Measurements from ENCODE around the gene RIPK4. TPM values are rescaled to one million over a fixed set of nuclear protein-coding genes. Genes with fewer than 3 reads are reported as not detected.

RIPK4 gene
- total RNA-seq, 5 donors from 2014 or later (not counting 1 experiment from before 2014, with no cell fraction given), result 0.30 to 2.1 (median 0.63) TPM

- no peaks in the 10 kb centered on the region for H3K4me1 Mint-ChIP-seq
- Histone ChIP-seq H3K27ac (ENCODE audit: low read length) (no peak overlapping the region), H3K36me3 (ENCODE audit: control insufficient read depth in 2 of 2, extremely low read depth in 1 of 2, insufficient read depth in 1 of 2, low read length in 1 of 2) (peaks cover 0 to 4% of the 10 kb centered on the region in 2 donors), H3K9me3 (no peaks in the 10 kb centered on the region), H3K27me3 (replicated peaks in 1 of 2; ENCODE audit: control insufficient read depth in 2 of 2, extremely low read depth in 1 of 2, insufficient read depth in 2 of 2, low read length in 1 of 2) (peaks cover 0 to 18% of the 10 kb centered on the region in 2 experiments), H3K4me3 (ENCODE audit: control insufficient read depth in 1 of 2, extremely low read depth in 1 of 2, low read length in 1 of 2) (no peak overlapping the region), H3K4me1 (ENCODE audit: control insufficient read depth in 1 of 2, extremely low read depth in 1 of 2, insufficient read depth in 2 of 2, low read length in 2 of 2) (no peaks in the 10 kb centered on the region)
- H3K9me3 Mint-ChIP-seq, result no peaks in the 10 kb centered on the region
- ATAC-seq (replicated peaks in 1 of 4), result no peak
- WGBS (ENCODE audit: insufficient coverage), result 69% methylated on average over 11 of the region's 12 CpGs
- H3K36me3 Mint-ChIP-seq, result no peaks in the 10 kb centered on the region
- H3K27ac Mint-ChIP-seq, result no peak overlapping the region
- ChIA-PET POLR2A (no interaction called here), CTCF (no interaction called here)
- H3K4me3 Mint-ChIP-seq, result no peak overlapping the region
- H3K27me3 Mint-ChIP-seq, result no peaks in the 10 kb centered on the region
- DNase-seq, result no peak
Measured at GRCh38 chr21:41751611-41752011, 15.2 kb downstream of the RIPK4 start.

DNA sequence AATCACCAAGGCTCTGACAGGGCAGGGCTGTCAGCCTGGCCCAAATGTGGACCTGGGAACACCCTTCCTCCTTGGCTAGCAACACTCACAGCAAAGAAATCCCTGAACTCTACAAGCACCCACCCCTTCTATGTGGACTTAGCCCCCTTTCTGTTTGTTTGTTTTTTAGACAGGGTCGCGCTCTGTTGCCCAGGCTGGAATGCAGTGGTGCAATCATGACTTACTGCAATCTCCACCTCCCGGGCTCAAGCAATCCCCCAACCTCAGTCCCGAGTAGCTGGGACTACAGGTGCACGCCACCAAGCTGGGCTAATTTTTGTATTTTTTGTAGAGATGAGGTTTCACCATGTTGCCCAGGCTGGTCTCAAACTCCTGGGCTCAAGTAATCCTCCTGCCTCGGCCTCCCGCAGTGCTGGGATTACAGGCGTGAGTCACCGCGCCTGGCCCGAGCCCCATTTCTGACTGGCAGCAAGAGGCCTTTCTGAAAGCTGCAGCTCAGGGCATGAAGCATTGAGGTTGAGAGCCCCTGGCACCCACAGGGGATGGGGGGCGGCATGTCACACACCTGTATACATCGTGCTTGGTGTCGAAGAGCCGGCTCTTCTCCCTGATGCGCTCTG lies 16.2 kb downstream of the RIPK4 start:
- ChIA-PET CTCF (no interaction called here), POLR2A (no interaction called here)
- H3K4me1 Mint-ChIP-seq, result no peaks in the 10 kb centered on the region
- ATAC-seq (replicated peaks in 1 of 4) (no peak), DNase-seq (no peak)
- H3K9me3 Mint-ChIP-seq, result no peaks in the 10 kb centered on the region
- H3K36me3 Mint-ChIP-seq, result no peaks in the 10 kb centered on the region
- H3K27me3 ChIP-seq (replicated peaks in 1 of 2; ENCODE audit: control insufficient read depth in 2 of 2, extremely low read depth in 1 of 2, insufficient read depth in 2 of 2, low read length in 1 of 2), result peaks cover 0 to 18% of the 10 kb centered on the region in 2 experiments
- no peaks in the 10 kb centered on the region for H3K9me3 ChIP-seq
- no peaks in the 10 kb centered on the region for H3K4me1 ChIP-seq (ENCODE audit: control insufficient read depth in 1 of 2, extremely low read depth in 1 of 2, insufficient read depth in 2 of 2, low read length in 2 of 2)
- WGBS (ENCODE audit: insufficient coverage), result 92% methylated on average over 11 of the region's 16 CpGs
- H3K4me3 ChIP-seq (ENCODE audit: control insufficient read depth in 1 of 2, extremely low read depth in 1 of 2, low read length in 1 of 2), result no peak overlapping the region
- H3K27me3 Mint-ChIP-seq, result no peaks in the 10 kb centered on the region
- H3K4me3 Mint-ChIP-seq, result no peak overlapping the region
- H3K36me3 ChIP-seq (ENCODE audit: control insufficient read depth in 2 of 2, extremely low read depth in 1 of 2, insufficient read depth in 1 of 2, low read length in 1 of 2), result peaks cover 0 to 4% of the 10 kb centered on the region in 2 donors
- no peak overlapping the region for H3K27ac ChIP-seq (ENCODE audit: low read length)
- H3K27ac Mint-ChIP-seq, result no peak overlapping the region

- Mint-ChIP-seq H3K27ac (no peak overlapping the region), H3K4me1 (no peaks in the 10 kb centered on the region), H3K9me3 (no peaks in the 10 kb centered on the region), H3K4me3 (no peak overlapping the region), H3K27me3 (no peaks in the 10 kb centered on the region), H3K36me3 (no peaks in the 10 kb centered on the region)
- CTCF ChIA-PET, result no interaction called here
- Histone ChIP-seq H3K4me1 (ENCODE audit: control insufficient read depth in 1 of 2, extremely low read depth in 1 of 2, insufficient read depth in 2 of 2, low read length in 2 of 2) (no peaks in the 10 kb centered on the region), H3K36me3 (ENCODE audit: control insufficient read depth in 2 of 2, extremely low read depth in 1 of 2, insufficient read depth in 1 of 2, low read length in 1 of 2) (peaks cover 0 to 4% of the 10 kb centered on the region in 2 donors), H3K9me3 (no peaks in the 10 kb centered on the region), H3K4me3 (ENCODE audit: control insufficient read depth in 1 of 2, extremely low read depth in 1 of 2, low read length in 1 of 2) (no peak overlapping the region), H3K27ac (ENCODE audit: low read length) (no peak overlapping the region), H3K27me3 (replicated peaks in 1 of 2; ENCODE audit: control insufficient read depth in 2 of 2, extremely low read depth in 1 of 2, insufficient read depth in 2 of 2, low read length in 1 of 2) (peaks cover 0 to 22% of the 10 kb centered on the region in 2 experiments)
- POLR2A ChIA-PET, result no interaction called here
- ATAC-seq (replicated peaks in 1 of 4) (no peak), DNase-seq (no peak)
- WGBS (ENCODE audit: insufficient coverage), result 87% methylated on average over 4 of the region's 7 CpGs
Measured at GRCh38 chr21:41750051-41750450, 16.8 kb downstream of the RIPK4 start.

DNA sequence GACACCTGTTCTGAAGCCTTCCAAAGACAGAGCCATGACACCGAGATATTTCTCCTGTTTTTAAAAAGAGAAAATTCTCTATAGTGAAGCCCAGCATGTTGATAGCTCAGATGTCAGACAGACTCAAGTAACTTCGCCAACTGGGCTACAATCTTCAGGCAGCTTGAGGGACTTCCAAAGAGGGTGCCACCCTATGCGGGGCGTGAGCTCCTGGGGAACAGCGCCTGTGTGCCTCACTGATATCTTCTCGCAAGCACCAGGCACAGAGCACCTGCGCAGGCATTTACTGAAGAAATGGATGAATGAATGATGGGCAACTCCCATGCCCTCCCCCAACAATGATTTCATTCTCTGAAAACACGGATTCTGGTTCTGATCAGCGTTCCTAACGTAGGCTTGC lies 17.6 kb downstream of the RIPK4 start:
- Histone ChIP-seq H3K4me1 (ENCODE audit: control insufficient read depth in 1 of 2, extremely low read depth in 1 of 2, insufficient read depth in 2 of 2, low read length in 2 of 2) (no peaks in the 10 kb centered on the region), H3K36me3 (ENCODE audit: control insufficient read depth in 2 of 2, extremely low read depth in 1 of 2, insufficient read depth in 1 of 2, low read length in 1 of 2) (peaks cover 0 to 4% of the 10 kb centered on the region in 2 donors), H3K9me3 (no peaks in the 10 kb centered on the region), H3K4me3 (ENCODE audit: control insufficient read depth in 1 of 2, extremely low read depth in 1 of 2, low read length in 1 of 2) (no peak overlapping the region), H3K27me3 (replicated peaks in 1 of 2; ENCODE audit: control insufficient read depth in 2 of 2, extremely low read depth in 1 of 2, insufficient read depth in 2 of 2, low read length in 1 of 2) (peaks cover 0 to 16% of the 10 kb centered on the region in 2 experiments), H3K27ac (ENCODE audit: low read length) (no peak overlapping the region)
- Mint-ChIP-seq H3K36me3 (no peaks in the 10 kb centered on the region), H3K4me1 (no peaks in the 10 kb centered on the region), H3K27me3 (no peaks in the 10 kb centered on the region), H3K9me3 (no peaks in the 10 kb centered on the region), H3K27ac (no peak overlapping the region), H3K4me3 (no peak overlapping the region)
- ATAC-seq (replicated peaks in 1 of 4), result no peak
- no peak for DNase-seq
- ChIA-PET POLR2A (no interaction called here), CTCF (no interaction called here)
- WGBS (ENCODE audit: insufficient coverage), result 82% methylated on average over 2 of the region's 10 CpGs

DNA sequence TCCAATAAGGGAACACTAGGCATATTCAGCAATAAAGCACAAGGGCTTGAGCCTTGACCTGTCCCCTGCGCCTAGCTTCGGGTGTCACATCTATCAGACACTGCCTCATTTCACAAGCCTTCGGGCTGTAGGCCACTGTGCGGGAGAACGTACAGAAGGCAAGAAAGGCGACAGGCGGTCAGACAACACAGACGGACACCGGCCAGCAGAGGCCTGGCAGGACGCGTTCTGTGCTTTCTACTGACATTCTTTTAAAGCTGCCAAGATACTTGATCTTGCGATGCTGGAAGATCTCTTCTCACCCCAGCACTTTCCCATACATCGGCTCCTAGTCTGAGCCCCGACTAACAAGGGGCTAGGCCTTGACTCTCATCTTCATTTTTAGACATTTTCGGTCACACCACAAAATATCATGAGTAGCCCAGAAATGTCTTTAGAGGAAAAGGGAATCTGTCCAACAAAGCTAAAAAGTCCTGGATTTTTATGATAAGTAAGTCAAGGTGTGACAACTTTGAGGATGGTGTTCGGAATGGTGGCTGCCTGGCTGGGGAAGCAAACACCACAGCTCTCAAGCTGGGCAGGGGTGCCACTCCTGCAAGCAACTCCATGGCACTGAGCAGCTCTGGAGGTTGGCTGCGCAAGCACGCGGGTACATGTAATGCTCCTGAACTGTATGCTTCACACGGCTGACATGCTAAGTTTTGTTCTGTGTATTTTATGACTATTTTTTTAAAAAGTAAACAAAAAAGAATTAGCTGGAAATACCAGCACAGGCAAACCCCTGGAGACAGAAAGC lies 18.7 kb downstream of the RIPK4 start:
- no peaks in the 10 kb centered on the region for H3K9me3 ChIP-seq
- Mint-ChIP-seq H3K9me3 (no peaks in the 10 kb centered on the region), H3K4me3 (no peak overlapping the region), H3K27me3 (peaks cover 0 to under 1% of the 10 kb centered on the region in 2 donors), H3K4me1 (no peaks in the 10 kb centered on the region), H3K36me3 (no peaks in the 10 kb centered on the region), H3K27ac (no peak overlapping the region)
- POLR2A ChIA-PET, result no interaction called here
- no peaks in the 10 kb centered on the region for H3K4me1 ChIP-seq (ENCODE audit: control insufficient read depth in 1 of 2, extremely low read depth in 1 of 2, insufficient read depth in 2 of 2, low read length in 2 of 2)
- no peak overlapping the region for H3K4me3 ChIP-seq (ENCODE audit: control insufficient read depth in 1 of 2, extremely low read depth in 1 of 2, low read length in 1 of 2)
- H3K27me3 ChIP-seq (replicated peaks in 1 of 2; ENCODE audit: control insufficient read depth in 2 of 2, extremely low read depth in 1 of 2, insufficient read depth in 2 of 2, low read length in 1 of 2), result peaks cover 0 to 12% of the 10 kb centered on the region in 2 experiments
- ATAC-seq (replicated peaks in 1 of 4) (no peak), DNase-seq (no peak)
- H3K27ac ChIP-seq (ENCODE audit: low read length), result no peak overlapping the region
- 99% methylated on average over 12 of the region's 20 CpGs for WGBS (ENCODE audit: insufficient coverage)
- CTCF ChIA-PET, result no interaction called here
- peaks cover 0 to 4% of the 10 kb centered on the region in 2 donors for H3K36me3 ChIP-seq (ENCODE audit: control insufficient read depth in 2 of 2, extremely low read depth in 1 of 2, insufficient read depth in 1 of 2, low read length in 1 of 2)

GRCh38 chr21:41746744-41747006 lies 20.2 kb downstream of the RIPK4 start:
- Histone ChIP-seq H3K4me3 (ENCODE audit: control insufficient read depth in 1 of 2, extremely low read depth in 1 of 2, low read length in 1 of 2) (no peak overlapping the region), H3K9me3 (no peaks in the 10 kb centered on the region), H3K4me1 (ENCODE audit: control insufficient read depth in 1 of 2, extremely low read depth in 1 of 2, insufficient read depth in 2 of 2, low read length in 2 of 2) (no peaks in the 10 kb centered on the region), H3K27ac (ENCODE audit: low read length) (no peak overlapping the region), H3K27me3 (replicated peaks in 1 of 2; ENCODE audit: control insufficient read depth in 2 of 2, extremely low read depth in 1 of 2, insufficient read depth in 2 of 2, low read length in 1 of 2) (peaks cover 0 to 16% of the 10 kb centered on the region in 2 experiments), H3K36me3 (ENCODE audit: control insufficient read depth in 2 of 2, extremely low read depth in 1 of 2, insufficient read depth in 1 of 2, low read length in 1 of 2) (peaks cover 0 to 4% of the 10 kb centered on the region in 2 donors)
- no peak for ATAC-seq (replicated peaks in 1 of 4)
- no peak overlapping the region for H3K27ac Mint-ChIP-seq
- H3K4me1 Mint-ChIP-seq, result no peaks in the 10 kb centered on the region
- ChIA-PET CTCF (no interaction called here), POLR2A (no interaction called here)
- no peak overlapping the region for H3K4me3 Mint-ChIP-seq
- H3K36me3 Mint-ChIP-seq, result no peaks in the 10 kb centered on the region
- no CpG with 5 or more reads among the region's 8 CpGs for WGBS (ENCODE audit: insufficient coverage)
- peaks cover 0 to 2% of the 10 kb centered on the region in 2 donors for H3K27me3 Mint-ChIP-seq
- no peaks in the 10 kb centered on the region for H3K9me3 Mint-ChIP-seq
- DNase-seq, result no peak

Measured in T-cell (primary cell).